Activated T-cell treated with anti-CD3 and anti-CD28 coated beads, Interleukin-2, amount 50 U/mL, for 4 hours (primary cell): Measurements from ENCODE around the gene NCAN. TPM values are rescaled to one million over a fixed set of nuclear protein-coding genes. Genes with fewer than 3 reads are reported as not detected.
A peak's percentile ranks its signal among the peaks of the same experiment; 100 is the strongest.
"Not testable (repeated sequence)": the region's sequence is repeated elsewhere in the genome, so short reads cannot be mapped to it uniquely, and the experiment has no call there.

Source experiments
- ATAC-seq, 2 donors: fragments of 200-7000 bp; cut with Tn5 transposase; one replicate each; pipeline ENCODE4 v1.10.0; 2021
- DNase-seq: peaks from one replicate; pipeline ENCODE4 v3.0.0-alpha.2; 2020
- H3K27me3 Mint-ChIP-seq: one replicate; pipeline ENCODE4 v1.8.0; 2021; ENCODE audit warnings: low read depth, mixed read lengths
- H3K36me3 Mint-ChIP-seq: one replicate; pipeline ENCODE4 v1.8.0; 2022; ENCODE audit warnings: mixed read lengths; ENCODE audit not compliant: insufficient read depth
- H3K4me1 Mint-ChIP-seq: one replicate; pipeline ENCODE4 v1.8.0; 2021; ENCODE audit warnings: low read depth, mixed read lengths
- H3K4me3 Mint-ChIP-seq: one replicate; pipeline ENCODE4 v1.8.0; 2021; ENCODE audit warnings: mild to moderate bottlenecking, moderate library complexity, mixed read lengths
- H3K9me3 Mint-ChIP-seq: one replicate; pipeline ENCODE4 v1.8.0; 2021; ENCODE audit warnings: mixed read lengths
- total RNA-seq, 3 donors: library from RNA; stranded (reverse); gene quantifications; one replicate each; pipeline ENCODE4 v1.2.1, GENCODE V29; 2021

NCAN gene
- under 1 TPM in 2 of 3 donors, not detected in 1; 0.05 to 0.08 TPM for total RNA-seq

GRCh38 chr19:19211499-19212420, at the start of gene NCAN:
NCAN (plus strand) TSS chr19:19211958; CDS start chr19:19216954, 4,996 bp downstream.
- Mint-ChIP-seq H3K9me3 (no peaks in the 10 kb centered on the region), H3K27me3 (peaks cover 53% of the 10 kb centered on the region)

GRCh38 chr19:19162495-19162894, 49.3 kb upstream of the NCAN start:
- Mint-ChIP-seq H3K9me3 (no peaks in the 10 kb centered on the region), H3K27me3 (no peaks in the 10 kb centered on the region), H3K36me3 (no peaks in the 10 kb centered on the region), H3K4me3 (no peak overlapping the region), H3K4me1 (no peaks in the 10 kb centered on the region)
- ATAC-seq (no peak), DNase-seq (no peak)

More at GRCh38 chr19:19211499-19212420, at the start of gene NCAN:
- Mint-ChIP-seq H3K36me3 (no peaks in the 10 kb centered on the region), H3K4me1 (peaks cover 14% of the 10 kb centered on the region), H3K4me3 (no peak within 1 kb of the TSS)
- DNase-seq (no peak), ATAC-seq (no peak)

- Mint-ChIP-seq H3K36me3 (no peaks in the 10 kb centered on the region), H3K4me3 (no peak overlapping the region), H3K4me1 (peaks cover 8% of the 10 kb centered on the region), H3K9me3 (no peaks in the 10 kb centered on the region), H3K27me3 (no peaks in the 10 kb centered on the region)
- DNase-seq (no peak), ATAC-seq (no peak)
Measured at GRCh38 chr19:19165396-19165795, 46.4 kb upstream of the NCAN start.

- Mint-ChIP-seq H3K9me3 (no peaks in the 10 kb centered on the region), H3K27me3 (no peaks in the 10 kb centered on the region), H3K4me1 (peaks cover 14% of the 10 kb centered on the region), H3K36me3 (no peaks in the 10 kb centered on the region), H3K4me3 (no peak overlapping the region)
- no peak for ATAC-seq
- no peak for DNase-seq
Measured at GRCh38 chr19:19167612-19168011, 44.1 kb upstream of the NCAN start.

GRCh38 chr19:19169236-19170052, 42.3 kb upstream of the NCAN start:
- H3K4me3 Mint-ChIP-seq, result peak overlapping the region; percentile 37
- no peaks in the 10 kb centered on the region for H3K9me3 Mint-ChIP-seq
- DNase-seq, result no peak
- peaks cover 14% of the 10 kb centered on the region for H3K4me1 Mint-ChIP-seq
- no peaks in the 10 kb centered on the region for H3K36me3 Mint-ChIP-seq
- peak in 1 of 2 donors; percentile 11 for ATAC-seq
- no peaks in the 10 kb centered on the region for H3K27me3 Mint-ChIP-seq

GRCh38 chr19:19170053-19170872, 41.5 kb upstream of the NCAN start, which contains the start of gene MEF2B:
MEF2B (minus strand) TSS chr19:19170263; CDS start chr19:19150735, 19,528 bp downstream.
- peak within 1 kb of the TSS; percentile 55 for H3K4me3 Mint-ChIP-seq
- peaks cover 14% of the 10 kb centered on the region for H3K4me1 Mint-ChIP-seq
- DNase-seq, result peak; percentile 67
- H3K9me3 Mint-ChIP-seq, result no peaks in the 10 kb centered on the region
- peak; percentile 98 for ATAC-seq
- H3K36me3 Mint-ChIP-seq, result no peaks in the 10 kb centered on the region
- no peaks in the 10 kb centered on the region for H3K27me3 Mint-ChIP-seq

- peaks cover 14% of the 10 kb centered on the region for H3K4me1 Mint-ChIP-seq
- no peaks in the 10 kb centered on the region for H3K9me3 Mint-ChIP-seq
- DNase-seq (no peak), ATAC-seq (no peak)
- H3K36me3 Mint-ChIP-seq, result no peaks in the 10 kb centered on the region
- H3K4me3 Mint-ChIP-seq, result no peak overlapping the region
- no peaks in the 10 kb centered on the region for H3K27me3 Mint-ChIP-seq
Measured at GRCh38 chr19:19170873-19171672, 40.7 kb upstream of the NCAN start.

GRCh38 chr19:19171821-19172532, 39.8 kb upstream of the NCAN start:
- no peaks in the 10 kb centered on the region for H3K9me3 Mint-ChIP-seq
- no peak overlapping the region for H3K4me3 Mint-ChIP-seq
- H3K27me3 Mint-ChIP-seq, result no peaks in the 10 kb centered on the region
- H3K4me1 Mint-ChIP-seq, result peaks cover 14% of the 10 kb centered on the region
- ATAC-seq, result no peak
- DNase-seq, result no peak
- H3K36me3 Mint-ChIP-seq, result no peaks in the 10 kb centered on the region

- peaks cover 14% of the 10 kb centered on the region for H3K4me1 Mint-ChIP-seq
- DNase-seq, ATAC-seq, H3K4me3 Mint-ChIP-seq, H3K27me3 Mint-ChIP-seq, H3K36me3 Mint-ChIP-seq, H3K9me3 Mint-ChIP-seq: not testable (repeated sequence)
Measured at GRCh38 chr19:19173243-19173642, 38.5 kb upstream of the NCAN start.

GRCh38 chr19:19176950-19177349, 34.8 kb upstream of the NCAN start:
- H3K27me3 Mint-ChIP-seq, result no peaks in the 10 kb centered on the region
- H3K4me3 Mint-ChIP-seq, result no peak overlapping the region
- no peak for ATAC-seq

GRCh38 chr19:19179548-19180441, 32.0 kb upstream of the NCAN start:
- no peaks in the 10 kb centered on the region for H3K9me3 Mint-ChIP-seq
- H3K4me1 Mint-ChIP-seq, result no peaks in the 10 kb centered on the region
- H3K27me3 Mint-ChIP-seq, result no peaks in the 10 kb centered on the region
- DNase-seq (no peak), ATAC-seq (no peak)
- H3K36me3 Mint-ChIP-seq, result peaks cover 13% of the 10 kb centered on the region
- H3K4me3 Mint-ChIP-seq, result no peak overlapping the region

More at GRCh38 chr19:19176950-19177349, 34.8 kb upstream of the NCAN start:
- Mint-ChIP-seq H3K36me3 (peaks cover 7% of the 10 kb centered on the region), H3K9me3 (no peaks in the 10 kb centered on the region), H3K4me1 (no peaks in the 10 kb centered on the region)
- DNase-seq, result no peak

- no peak for ATAC-seq
- H3K27me3 Mint-ChIP-seq, result no peaks in the 10 kb centered on the region
- peaks cover 6% of the 10 kb centered on the region for H3K4me1 Mint-ChIP-seq
- H3K36me3 Mint-ChIP-seq, result peaks cover 20% of the 10 kb centered on the region
- no peak overlapping the region for H3K4me3 Mint-ChIP-seq
- no peaks in the 10 kb centered on the region for H3K9me3 Mint-ChIP-seq
- DNase-seq, result no peak
Measured at GRCh38 chr19:19181488-19181998, 30.2 kb upstream of the NCAN start.
